ENCODE results near the gene HNRNPH1. TPM values are rescaled to one million over a fixed set of nuclear protein-coding genes. Genes with fewer than 3 reads are reported as not detected.

Gene HNRNPH1
- total RNA-seq, 1 experiment from 2014 or later, result 972 TPM

GRCh38 chr5:179614745-179615144, 8.7 kb downstream of the HNRNPH1 start:
- no peaks in the 10 kb centered on the region for H3K9me3 ChIP-seq (ENCODE audit: low read depth, low read length, poor library complexity, severe bottlenecking)
- H3K27ac ChIP-seq (ENCODE audit: low read depth, low read length, poor library complexity, severe bottlenecking), result no peak overlapping the region
- intact Hi-C loops (cut with micrococcal nuclease; ENCODE audit: unreplicated experiment), result no loop called here
- DNase-seq (ENCODE audit: low spot score), result no peak
- ChIA-PET POLR2A (ENCODE audit: low non-redundant PET) (interaction anchor here (0.6 to 1.8 kb wide), 2 partner anchors 9 to 45 kb away, joined by 5 to 15 read pairs; partner anchors contain the start of gene HNRNPH1), CTCF (no interaction called here)
- TF ChIP-seq CTCF (conservative IDR thresholded peaks at IDR 0.05; ENCODE audit: low read depth, low read length) (no peak), EZH2 (IDR thresholded peaks at IDR 0.05; ENCODE audit: borderline replicate concordance, low read depth, low read length, poor library complexity, severe bottlenecking) (no peak)
- no TSS peak for BruUV-seq (replicated peaks)
- peaks cover 26% of the 10 kb centered on the region for H3K4me1 ChIP-seq (ENCODE audit: insufficient read depth, low read length, poor library complexity, severe bottlenecking)
- no peaks in the 10 kb centered on the region for H3K27me3 ChIP-seq (replicated peaks; ENCODE audit: insufficient read depth, low read depth, low read length, poor library complexity)
- peaks cover 99% of the 10 kb centered on the region for H3K36me3 ChIP-seq (ENCODE audit: insufficient read depth, low read length, poor library complexity, severe bottlenecking)
- no peak overlapping the region for H3K4me3 ChIP-seq (ENCODE audit: low read depth, low read length, poor library complexity, severe bottlenecking)

GRCh38 chr5:179613460-179614071, 9.9 kb downstream of the HNRNPH1 start:
- ChIA-PET POLR2A (ENCODE audit: low non-redundant PET) (interaction anchor here (1.8 kb wide), 1 partner anchor 10 kb away, joined by 15 read pairs; the partner anchor contains the start of gene HNRNPH1), CTCF (no interaction called here)
- Histone ChIP-seq H3K36me3 (ENCODE audit: insufficient read depth, low read length, poor library complexity, severe bottlenecking) (peaks cover 95% of the 10 kb centered on the region), H3K9me3 (ENCODE audit: low read depth, low read length, poor library complexity, severe bottlenecking) (no peaks in the 10 kb centered on the region), H3K4me3 (ENCODE audit: low read depth, low read length, poor library complexity, severe bottlenecking) (no peak overlapping the region), H3K4me1 (ENCODE audit: insufficient read depth, low read length, poor library complexity, severe bottlenecking) (peaks cover 20% of the 10 kb centered on the region), H3K27ac (ENCODE audit: low read depth, low read length, poor library complexity, severe bottlenecking) (peak overlapping the region; percentile 2), H3K27me3 (replicated peaks; ENCODE audit: insufficient read depth, low read depth, low read length, poor library complexity) (no peaks in the 10 kb centered on the region)
- TF ChIP-seq CTCF (conservative IDR thresholded peaks at IDR 0.05; ENCODE audit: low read depth, low read length) (no peak), EZH2 (IDR thresholded peaks at IDR 0.05; ENCODE audit: borderline replicate concordance, low read depth, low read length, poor library complexity, severe bottlenecking) (no peak)
- BruUV-seq (replicated peaks), result no TSS peak
- no peak for DNase-seq (ENCODE audit: low spot score)
- intact Hi-C loops (cut with micrococcal nuclease; ENCODE audit: unreplicated experiment), result no loop called here

- Histone ChIP-seq H3K4me3 (ENCODE audit: low read depth, low read length, poor library complexity, severe bottlenecking) (no peak overlapping the region), H3K9me3 (ENCODE audit: low read depth, low read length, poor library complexity, severe bottlenecking) (no peaks in the 10 kb centered on the region), H3K27ac (ENCODE audit: low read depth, low read length, poor library complexity, severe bottlenecking) (no peak overlapping the region), H3K36me3 (ENCODE audit: insufficient read depth, low read length, poor library complexity, severe bottlenecking) (peaks cover 89% of the 10 kb centered on the region), H3K4me1 (ENCODE audit: insufficient read depth, low read length, poor library complexity, severe bottlenecking) (peaks cover 13% of the 10 kb centered on the region), H3K27me3 (replicated peaks; ENCODE audit: insufficient read depth, low read depth, low read length, poor library complexity) (no peaks in the 10 kb centered on the region)
- DNase-seq (ENCODE audit: low spot score), result no peak
- intact Hi-C loops (cut with micrococcal nuclease; ENCODE audit: unreplicated experiment), result no loop called here
- no TSS peak for BruUV-seq (replicated peaks)
- ChIA-PET POLR2A (ENCODE audit: low non-redundant PET) (interaction anchor here (1.8 kb wide), 1 partner anchor 11 kb away, joined by 15 read pairs; the partner anchor contains the start of gene HNRNPH1), CTCF (interaction anchor here (0.6 kb wide), 1 partner anchor 289 kb away, joined by 4 read pairs; no protein-coding TSS in a partner anchor)
- TF ChIP-seq CTCF (conservative IDR thresholded peaks at IDR 0.05; ENCODE audit: low read depth, low read length) (no peak), EZH2 (IDR thresholded peaks at IDR 0.05; ENCODE audit: borderline replicate concordance, low read depth, low read length, poor library complexity, severe bottlenecking) (no peak)
These were observed 10.7 kb downstream of the HNRNPH1 start for GRCh38 chr5:179612577-179613459.
